H9 (cell line): ENCODE data around the gene KAT2B. TPM values are rescaled to one million over a fixed set of nuclear protein-coding genes. Genes with fewer than 3 reads are reported as not detected.

Experiments
- DNase-seq: peaks from one replicate; pipeline ENCODE4 v3.0.0-alpha.2; 2017
- H2AFZ ChIP-seq: one replicate; pipeline ENCODE4 v1.6.1; 2013; ENCODE audit warnings: mild to moderate bottlenecking, low read length, control low read depth, moderate library complexity
- H2AK5ac ChIP-seq: 2 replicates; pipeline ENCODE4 v1.6.1; 2013; ENCODE audit warnings: low read length, control low read depth, mixed read lengths; ENCODE audit not compliant: insufficient read length
- H2BK120ac ChIP-seq: one replicate; pipeline ENCODE4 v1.6.1; 2013; ENCODE audit warnings: low read depth, mild to moderate bottlenecking, low read length, control low read depth, inconsistent platforms; ENCODE audit not compliant: poor library complexity, severe bottlenecking
- H2BK12ac ChIP-seq: 2 replicates; pipeline ENCODE4 v1.6.1; 2013; ENCODE audit warnings: low read length, control low read depth, mixed read lengths, low read depth; ENCODE audit not compliant: insufficient read length
- H2BK15ac ChIP-seq: 2 replicates; pipeline ENCODE4 v1.6.1; 2013; ENCODE audit warnings: low read depth, low read length, control low read depth
- H2BK20ac ChIP-seq: one replicate; pipeline ENCODE4 v1.6.1; 2013; ENCODE audit warnings: low read depth, mild to moderate bottlenecking, low read length, control low read depth, inconsistent platforms; ENCODE audit not compliant: poor library complexity, severe bottlenecking
- H2BK5ac ChIP-seq: 2 replicates; pipeline ENCODE4 v1.6.1; 2013; ENCODE audit warnings: low read length, control low read depth, mixed read lengths; ENCODE audit not compliant: insufficient read length
- H3K14ac ChIP-seq: 2 replicates; pipeline ENCODE4 v1.6.1; 2013; ENCODE audit warnings: low read length, control low read depth; ENCODE audit not compliant: insufficient read depth
- H3K18ac ChIP-seq: 2 replicates; pipeline ENCODE4 v1.6.1; 2013; ENCODE audit warnings: low read depth, mild to moderate bottlenecking, mixed read lengths, low read length, control low read depth; ENCODE audit not compliant: insufficient read length
- H3K23ac ChIP-seq: 2 replicates; pipeline ENCODE4 v1.6.1; 2013; ENCODE audit warnings: low read length, control low read depth, mixed read lengths, low read depth; ENCODE audit not compliant: insufficient read length
- H3K23me2 ChIP-seq: 2 replicates; pipeline ENCODE4 v1.6.1; 2013; ENCODE audit warnings: low read depth, mild to moderate bottlenecking, mixed read lengths, low read length, control low read depth; ENCODE audit not compliant: insufficient read length, poor library complexity, severe bottlenecking
- H3K27ac ChIP-seq: 2 replicates; pipeline ENCODE4 v1.5.1; 2013; ENCODE audit warnings: low read length, control low read depth, mixed read lengths, low read depth; ENCODE audit not compliant: insufficient read length
- H3K27me3 ChIP-seq: 2 replicates; pipeline ENCODE4 v1.6.1; 2013; ENCODE audit warnings: low read length, control low read depth, inconsistent platforms; ENCODE audit not compliant: insufficient read depth
- H3K4ac ChIP-seq: 2 replicates; pipeline ENCODE4 v1.6.1; 2013; ENCODE audit warnings: low read depth, mild to moderate bottlenecking, control low read depth, inconsistent platforms, low read length, moderate library complexity
- H3K4me1 ChIP-seq: 2 replicates; pipeline ENCODE4 v1.6.1; 2013; ENCODE audit warnings: low read length, control low read depth, inconsistent platforms; ENCODE audit not compliant: insufficient read depth
- H3K4me2 ChIP-seq: 2 replicates; pipeline ENCODE4 v1.6.1; 2013; ENCODE audit warnings: low read length, control low read depth, mixed read lengths; ENCODE audit not compliant: insufficient read length, insufficient read depth
- H3K56ac ChIP-seq: 2 replicates; pipeline ENCODE4 v1.6.1; 2013; ENCODE audit warnings: low read depth, mild to moderate bottlenecking, mixed read lengths, low read length, control low read depth; ENCODE audit not compliant: insufficient read length
- H3K79me1 ChIP-seq: 2 replicates; pipeline ENCODE4 v1.6.1; 2013; ENCODE audit warnings: low read depth, mild to moderate bottlenecking, moderate library complexity, low read length, control low read depth, inconsistent platforms; ENCODE audit not compliant: insufficient read depth, poor library complexity, severe bottlenecking
- H3K79me2 ChIP-seq: 2 replicates; pipeline ENCODE4 v1.6.1; 2013; ENCODE audit warnings: low read length, control low read depth, inconsistent platforms; ENCODE audit not compliant: insufficient read depth
- H3K9ac ChIP-seq: 2 replicates; pipeline ENCODE4 v1.6.1; 2013; ENCODE audit warnings: low read length, control low read depth, mixed read lengths; ENCODE audit not compliant: insufficient read length; ENCODE audit errors: extremely low read depth
- H3K9me3 ChIP-seq: one replicate; pipeline ENCODE4 v1.6.1; 2013; ENCODE audit warnings: low read depth, low read length, inconsistent platforms; ENCODE audit not compliant: control insufficient read depth
- H3T11ph ChIP-seq: one replicate; pipeline ENCODE4 v1.6.1; 2013; ENCODE audit warnings: mild to moderate bottlenecking, low read length, control low read depth, inconsistent platforms
- H4K20me1 ChIP-seq: one replicate; pipeline ENCODE4 v1.6.1; 2013; ENCODE audit not compliant: control insufficient read depth, insufficient read length, insufficient read depth
- H4K5ac ChIP-seq: 2 replicates; pipeline ENCODE4 v1.6.1; 2013; ENCODE audit warnings: low read depth, mild to moderate bottlenecking, mixed read lengths, low read length, control low read depth; ENCODE audit not compliant: insufficient read length
- H4K8ac ChIP-seq: replicated peaks from 2 replicates; pipeline ENCODE4 v1.6.1; 2013; ENCODE audit warnings: low read length, control low read depth, mixed read lengths, low read depth; ENCODE audit not compliant: insufficient read length
- H4K91ac ChIP-seq: 2 replicates; pipeline ENCODE4 v1.6.1; 2013; ENCODE audit warnings: low read depth, mild to moderate bottlenecking, moderate library complexity, mixed read lengths, low read length, control low read depth; ENCODE audit not compliant: insufficient read length
- H3K27ac Mint-ChIP-seq, 3 experiments: 2 replicates in 2 of 3; 3 replicates in 1 of 3; pipeline ENCODE4 v1.8.0; 2020 to 2021; ENCODE audit warnings: mixed read lengths in 3 of 3, mild to moderate bottlenecking in 1 of 3, moderate library complexity in 1 of 3
- H3K27me3 Mint-ChIP-seq: 2 replicates; pipeline ENCODE4 v1.8.0; 2021; ENCODE audit warnings: low read depth, mild to moderate bottlenecking, moderate library complexity, mixed read lengths
- H3K36me3 Mint-ChIP-seq, 3 experiments: 2 replicates in 2 of 3; 3 replicates in 1 of 3; pipeline ENCODE4 v1.8.0; 2020 to 2021; ENCODE audit warnings: low read depth in 3 of 3, mixed read lengths in 3 of 3; ENCODE audit not compliant: insufficient read depth in 1 of 3
- H3K4me1 Mint-ChIP-seq, 2 experiments: 2 replicates each; pipeline ENCODE4 v1.8.0; 2020; ENCODE audit warnings: mixed read lengths in 2 of 2
- H3K4me3 Mint-ChIP-seq, 2 experiments: 2 replicates in 1 of 2; 3 replicates in 1 of 2; pipeline ENCODE4 v1.8.0; 2020 to 2021; ENCODE audit warnings: mild to moderate bottlenecking in 2 of 2, mixed read lengths in 2 of 2, moderate library complexity in 1 of 2
- H3K9me3 Mint-ChIP-seq, 2 experiments: 2 replicates in 1 of 2; 3 replicates in 1 of 2; pipeline ENCODE4 v1.8.0; 2020; ENCODE audit warnings: mild to moderate bottlenecking in 2 of 2, mixed read lengths in 2 of 2, moderate library complexity in 1 of 2
- CTCF ChIP-seq: fragments of 200-600 bp; sonication (generic); conservative IDR thresholded peaks from 3 replicates; pipeline ENCODE4 v1.8.0; 2021; ENCODE audit warnings: antibody characterized with exemption, mild to moderate bottlenecking
- WGBS: extraction: QIAGEN DNeasy Blood & Tissue Kit; methylation state at CpG from one replicate; pipeline ENCODE4 v1.1.7; 2013; ENCODE audit warnings: missing lambda C conversion rate, low lambda C conversion rate, mixed read lengths; ENCODE audit not compliant: insufficient read length; ENCODE audit errors: extremely low coverage; 5-methylcytosine and 5-hydroxymethylcytosine counted together
- total RNA-seq: library from RNA; stranded (reverse); gene quantifications from 2 replicates; pipeline ENCODE4 v1.2.1, GENCODE V29; 2021

KAT2B gene
- total RNA-seq, 1 experiment from 2014 or later = 6.3 TPM

- Histone ChIP-seq H3K23me2 (no peaks in the 10 kb centered on the region), H3K9ac (no peak overlapping the region), H4K20me1 (no peaks in the 10 kb centered on the region), H4K91ac (no peak overlapping the region), H3K56ac (no peak overlapping the region), H3K27ac (no peak overlapping the region), H3K27me3 (no peaks in the 10 kb centered on the region), H3T11ph (no peak overlapping the region), H4K5ac (no peak overlapping the region), H3K4ac (no peak overlapping the region), H3K14ac (no peak overlapping the region), H3K79me1 (no peaks in the 10 kb centered on the region), H4K8ac (no peak overlapping the region), H2BK5ac (no peak overlapping the region), H3K4me1 (0 out of 2 replicates have a peak, but pooled peaks cover 2% of the 10 kb centered on the region), H2AFZ (no peak overlapping the region), H2BK15ac (no peak overlapping the region), H3K9me3 (no peaks in the 10 kb centered on the region), H2BK20ac (no peak overlapping the region), H3K79me2 (no peaks in the 10 kb centered on the region), H2BK12ac (no peak overlapping the region), H3K23ac (no peak overlapping the region), H2BK120ac (no peak overlapping the region), H3K18ac (no peak overlapping the region), H2AK5ac (no peak overlapping the region), H3K4me2 (no peak overlapping the region)
- H3K4me3 Mint-ChIP-seq = no peak overlapping the region
- no peak for TF ChIP-seq CTCF
- peaks cover 14 to 26% of the 10 kb centered on the region in 2 experiments for H3K4me1 Mint-ChIP-seq
- no CpG with 5 or more reads among the region's 2 CpGs for WGBS
- no peak overlapping the region; a peak in 1 of 7 replicates for H3K27ac Mint-ChIP-seq
- peaks cover 0 to 8% (median 2%) of the 10 kb centered on the region in 3 experiments; a peak in 2 of 7 replicates for H3K36me3 Mint-ChIP-seq
- H3K27me3 Mint-ChIP-seq = no peaks in the 10 kb centered on the region
- H3K9me3 Mint-ChIP-seq = no peaks in the 10 kb centered on the region; a peak in 1 of 5 replicates
- DNase-seq = no peak
Observed at GRCh38 chr3:20140881-20141280, 100.6 kb downstream of the KAT2B start.
